SU-DHL-6 (cell line): ENCODE results near the gene TMEM79.

Experiments
- H2AFZ ChIP-seq: fragments of 200-600 bp; sonication (generic); 2 replicates; pipeline ENCODE4 v1.6.1; 2014; ENCODE audit warnings: low read depth, mild to moderate bottlenecking, moderate library complexity, mixed read lengths, antibody characterized with exemption, low read length; ENCODE audit not compliant: severe bottlenecking
- H3F3A ChIP-seq: fragments of 200-600 bp; shearing (Covaris generic); 2 replicates; pipeline ENCODE4 v1.6.0; 2016; ENCODE audit warnings: antibody characterized with exemption, mild to moderate bottlenecking; ENCODE audit not compliant: insufficient read depth
- H3K27ac ChIP-seq: fragments of 200-600 bp; sonication (generic); 2 replicates; pipeline ENCODE4 v1.5.1; 2016; ENCODE audit warnings: low read depth, mild to moderate bottlenecking, low read length, moderate library complexity, mixed read lengths
- H3K27me3 ChIP-seq: fragments of 200-600 bp; sonication (generic), shearing (Covaris generic); 2 replicates; pipeline ENCODE4 v1.6.0; 2014; ENCODE audit warnings: mild to moderate bottlenecking, low read length
- H3K36me3 ChIP-seq: fragments of 200-600 bp; sonication (generic); 2 replicates; pipeline ENCODE4 v1.6.1; 2014; ENCODE audit warnings: mild to moderate bottlenecking, low read length, mixed read lengths
- H3K4me2 ChIP-seq: fragments of 300-600, 200-600 bp; shearing (Covaris generic), sonication (generic); 2 replicates; pipeline ENCODE4 v1.6.0; 2014; ENCODE audit warnings: low read length, low read depth, mild to moderate bottlenecking; ENCODE audit not compliant: poor library complexity, severe bottlenecking
- H3K4me3 ChIP-seq: fragments of 200-600 bp; sonication (generic); 2 replicates; pipeline ENCODE4 v1.5.1; 2014; ENCODE audit warnings: antibody characterized with exemption, low read length, mild to moderate bottlenecking, mixed read lengths; ENCODE audit not compliant: insufficient read depth, poor library complexity, severe bottlenecking
- H3K79me2 ChIP-seq: fragments of 200-600 bp; sonication (generic); 2 replicates; pipeline ENCODE4 v1.6.1; 2014; ENCODE audit warnings: mild to moderate bottlenecking, low read length, moderate library complexity; ENCODE audit not compliant: insufficient read depth
- H3K9ac ChIP-seq: fragments of 200-600 bp; sonication (generic); 2 replicates; pipeline ENCODE4 v1.7.0; 2014; ENCODE audit warnings: mild to moderate bottlenecking, low read length
- H3K9me2 ChIP-seq: fragments of 200-600 bp; sonication (generic); replicated peaks from 2 replicates; pipeline ENCODE4 v1.6.1; 2014; ENCODE audit warnings: low read length; ENCODE audit not compliant: insufficient read depth
- H3K9me3 ChIP-seq: fragments of 200-600 bp; sonication (generic); 2 replicates; pipeline ENCODE4 v1.6.1; 2014; ENCODE audit warnings: low read length, mixed read lengths; ENCODE audit not compliant: insufficient read depth
- H4K20me1 ChIP-seq: fragments of 200-600 bp; sonication (generic); 2 replicates; pipeline ENCODE4 v1.6.1; 2014; ENCODE audit warnings: low read depth, mild to moderate bottlenecking, antibody characterized with exemption, low read length, moderate library complexity, mixed read lengths
- EZH2phosphoT487 ChIP-seq: fragments of 200-600 bp; sonication (generic), shearing (Covaris generic); conservative IDR thresholded peaks from 2 replicates; pipeline ENCODE4 v1.6.1; 2018; ENCODE audit warnings: mild to moderate bottlenecking, antibody characterized with exemption, low read length, moderate library complexity, mixed read lengths
- TF ChIP-seq, protein P1 (sequence below): fragments of 200-600 bp; sonication (generic); IDR thresholded peaks from one replicate; pipeline ENCODE4 v1.5.1; 2017; ENCODE audit warnings: antibody characterized with exemption, mild to moderate bottlenecking, low read length, moderate library complexity; ENCODE audit not compliant: insufficient read depth, poor library complexity, severe bottlenecking

The TMEM79 gene

DNA sequence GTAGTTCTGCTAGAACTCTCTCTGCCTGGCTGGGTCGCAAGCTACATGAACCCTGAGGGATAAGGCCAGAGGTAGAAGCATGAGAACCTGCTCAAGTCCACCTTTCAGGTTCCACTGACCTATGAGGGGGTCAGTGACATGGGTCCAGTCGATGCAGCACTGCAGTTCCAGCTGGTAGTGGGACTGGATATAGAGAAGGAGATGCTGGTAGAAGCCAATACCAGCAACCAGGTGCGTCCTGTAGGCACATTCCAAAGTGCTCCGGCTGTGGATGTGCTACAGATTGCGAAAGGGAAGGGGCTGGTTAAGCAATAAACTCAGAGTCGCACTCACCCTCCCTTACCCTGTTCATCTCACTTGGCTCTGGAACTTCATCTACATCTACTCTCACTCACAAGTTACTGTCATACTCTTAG is 7.2 kb upstream of the TMEM79 start:
- no peaks in the 10 kb centered on the region for H3K9me2 ChIP-seq
- peaks cover 39% of the 10 kb centered on the region for H3K79me2 ChIP-seq
- peaks cover 30% of the 10 kb centered on the region for H3K36me3 ChIP-seq
- no peak overlapping the region for H2AFZ ChIP-seq
- H3K9ac ChIP-seq, result no peak overlapping the region
- H3K4me2 ChIP-seq, result no peak overlapping the region
- 0 out of 2 replicates have a peak, but pooled peaks cover 5% of the 10 kb centered on the region for H3F3A ChIP-seq
- no peak overlapping the region for H3K4me3 ChIP-seq
- H3K27ac ChIP-seq, result no peak overlapping the region
- TF ChIP-seq, protein P1, sequence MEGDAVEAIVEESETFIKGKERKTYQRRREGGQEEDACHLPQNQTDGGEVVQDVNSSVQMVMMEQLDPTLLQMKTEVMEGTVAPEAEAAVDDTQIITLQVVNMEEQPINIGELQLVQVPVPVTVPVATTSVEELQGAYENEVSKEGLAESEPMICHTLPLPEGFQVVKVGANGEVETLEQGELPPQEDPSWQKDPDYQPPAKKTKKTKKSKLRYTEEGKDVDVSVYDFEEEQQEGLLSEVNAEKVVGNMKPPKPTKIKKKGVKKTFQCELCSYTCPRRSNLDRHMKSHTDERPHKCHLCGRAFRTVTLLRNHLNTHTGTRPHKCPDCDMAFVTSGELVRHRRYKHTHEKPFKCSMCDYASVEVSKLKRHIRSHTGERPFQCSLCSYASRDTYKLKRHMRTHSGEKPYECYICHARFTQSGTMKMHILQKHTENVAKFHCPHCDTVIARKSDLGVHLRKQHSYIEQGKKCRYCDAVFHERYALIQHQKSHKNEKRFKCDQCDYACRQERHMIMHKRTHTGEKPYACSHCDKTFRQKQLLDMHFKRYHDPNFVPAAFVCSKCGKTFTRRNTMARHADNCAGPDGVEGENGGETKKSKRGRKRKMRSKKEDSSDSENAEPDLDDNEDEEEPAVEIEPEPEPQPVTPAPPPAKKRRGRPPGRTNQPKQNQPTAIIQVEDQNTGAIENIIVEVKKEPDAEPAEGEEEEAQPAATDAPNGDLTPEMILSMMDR, result no peak
- no peak for TF ChIP-seq EZH2phosphoT487
- H4K20me1 ChIP-seq, result no peaks in the 10 kb centered on the region
- H3K27me3 ChIP-seq, result no peaks in the 10 kb centered on the region
- H3K9me3 ChIP-seq, result no peaks in the 10 kb centered on the region

DNA sequence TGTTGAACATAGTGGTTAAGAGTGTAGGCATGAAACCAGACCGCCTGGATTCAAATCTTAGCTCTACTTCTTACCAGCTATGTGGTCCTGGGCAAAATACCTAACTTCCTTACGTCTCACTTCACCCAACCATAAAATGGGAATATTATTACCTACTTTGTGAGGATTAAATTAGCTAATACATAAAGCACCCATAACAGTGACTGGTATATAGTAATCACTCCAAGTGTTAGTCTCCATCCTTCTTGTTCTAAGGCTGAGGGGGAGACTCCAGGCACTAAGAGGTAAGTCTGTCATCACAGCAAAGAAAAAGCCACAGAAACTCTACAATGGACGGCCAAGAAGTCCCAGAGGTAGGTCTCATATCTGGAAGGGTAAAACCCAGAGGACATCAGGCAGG is 4.3 kb upstream of the TMEM79 start:
- Histone ChIP-seq H3K36me3 (peaks cover 14% of the 10 kb centered on the region; the same call in 1 of the 2 replicates), H3K79me2 (peaks cover 43% of the 10 kb centered on the region)

DNA sequence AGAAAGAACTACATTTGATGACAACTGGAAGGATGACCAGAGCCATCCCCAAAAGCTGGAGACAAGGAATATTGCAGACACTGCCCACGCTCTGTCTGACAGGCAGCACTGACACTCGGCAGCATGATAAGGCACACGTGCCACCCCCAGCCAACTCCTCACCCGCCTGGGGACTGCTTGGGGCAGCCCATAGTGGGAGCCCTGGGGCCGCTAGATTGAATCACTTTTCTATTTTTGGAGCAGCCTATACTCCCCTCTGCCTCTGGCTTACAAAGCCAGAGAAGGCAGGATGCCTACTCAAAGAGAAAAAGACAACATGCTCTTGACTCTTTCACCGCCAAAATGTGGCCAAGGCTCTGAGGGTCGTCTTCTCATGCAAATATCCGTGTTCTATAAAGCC is 2.8 kb upstream of the TMEM79 start:
- Histone ChIP-seq H3K9me3 (no peaks in the 10 kb centered on the region), H3K4me2 (peak overlapping the region; percentile 70), H3K27ac (peak overlapping the region; percentile 66), H3K4me3 (peak overlapping the region; percentile 99), H3K9me2 (no peaks in the 10 kb centered on the region), H2AFZ (no peak overlapping the region), H3F3A (0 out of 2 replicates have a peak, but pooled peaks cover 4% of the 10 kb centered on the region), H3K36me3 (0 out of 2 replicates have a peak, but pooled peaks cover 8% of the 10 kb centered on the region), H3K27me3 (no peaks in the 10 kb centered on the region), H3K79me2 (peaks cover 43% of the 10 kb centered on the region), H3K9ac (peak overlapping the region; percentile 90), H4K20me1 (no peaks in the 10 kb centered on the region)
- TF ChIP-seq EZH2phosphoT487, result no peak
- TF ChIP-seq, protein P1, result no peak

More for the DNA sequence above, 4.3 kb upstream of the TMEM79 start:
- Histone ChIP-seq H3K4me3 (no peak overlapping the region), H2AFZ (no peak overlapping the region), H3K9me2 (no peaks in the 10 kb centered on the region), H3K27ac (no peak overlapping the region), H3K4me2 (no peak overlapping the region), H3K27me3 (no peaks in the 10 kb centered on the region), H4K20me1 (no peaks in the 10 kb centered on the region), H3K9me3 (no peaks in the 10 kb centered on the region), H3K9ac (no peak overlapping the region), H3F3A (0 out of 2 replicates have a peak, but pooled peaks cover 4% of the 10 kb centered on the region)
- TF ChIP-seq, protein P1, result no peak
- no peak for TF ChIP-seq EZH2phosphoT487
